Stimulated activated CD4-positive, alpha-beta T cell treated with anti-CD3 and anti-CD28 coated beads, Interleukin-1b, Interleukin-23, amount 100 ng/mL, for 48 hours (primary cell): Measurements from ENCODE around the gene CSTF3.
"Not testable (repeated sequence)": the region's sequence is repeated elsewhere in the genome, so short reads cannot be mapped to it uniquely, and the experiment has no call there.

ENCODE experiments used
- DNase-seq: peaks from one replicate; pipeline ENCODE4 v3.0.0-alpha.2; 2020

CSTF3 gene

GRCh38 chr11:33160136-33160535, 1.1 kb downstream of the CSTF3 start:
- no peak for DNase-seq

DNA sequence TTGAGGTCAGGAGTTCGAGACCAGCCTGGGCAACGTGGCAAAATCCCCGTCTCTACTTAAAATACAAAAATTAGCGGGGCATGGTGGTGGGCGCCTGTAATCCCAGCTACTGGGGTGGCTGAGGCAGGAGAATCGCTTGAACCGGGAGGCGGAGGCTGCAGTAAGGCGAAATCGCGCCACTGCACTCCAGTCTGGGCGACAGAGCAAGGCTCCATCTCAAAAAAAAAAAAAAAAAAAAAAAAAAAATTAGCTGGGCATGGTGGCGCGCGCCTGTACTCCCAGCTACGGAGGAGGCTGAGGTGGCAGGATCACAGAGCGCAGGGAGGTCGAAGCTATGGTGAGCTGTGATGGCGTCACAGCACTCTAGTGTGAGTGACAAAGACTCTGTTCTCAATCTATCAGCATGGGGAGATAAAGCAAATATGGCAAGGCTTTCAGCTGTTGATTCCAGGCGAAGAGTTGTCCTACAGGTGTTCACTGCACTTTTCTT, 1.9 kb downstream of the CSTF3 start:
- DNase-seq, result not testable (repeated sequence)

GRCh38 chr11:33158596-33159275, 2.5 kb downstream of the CSTF3 start:
- no peak for DNase-seq

DNA sequence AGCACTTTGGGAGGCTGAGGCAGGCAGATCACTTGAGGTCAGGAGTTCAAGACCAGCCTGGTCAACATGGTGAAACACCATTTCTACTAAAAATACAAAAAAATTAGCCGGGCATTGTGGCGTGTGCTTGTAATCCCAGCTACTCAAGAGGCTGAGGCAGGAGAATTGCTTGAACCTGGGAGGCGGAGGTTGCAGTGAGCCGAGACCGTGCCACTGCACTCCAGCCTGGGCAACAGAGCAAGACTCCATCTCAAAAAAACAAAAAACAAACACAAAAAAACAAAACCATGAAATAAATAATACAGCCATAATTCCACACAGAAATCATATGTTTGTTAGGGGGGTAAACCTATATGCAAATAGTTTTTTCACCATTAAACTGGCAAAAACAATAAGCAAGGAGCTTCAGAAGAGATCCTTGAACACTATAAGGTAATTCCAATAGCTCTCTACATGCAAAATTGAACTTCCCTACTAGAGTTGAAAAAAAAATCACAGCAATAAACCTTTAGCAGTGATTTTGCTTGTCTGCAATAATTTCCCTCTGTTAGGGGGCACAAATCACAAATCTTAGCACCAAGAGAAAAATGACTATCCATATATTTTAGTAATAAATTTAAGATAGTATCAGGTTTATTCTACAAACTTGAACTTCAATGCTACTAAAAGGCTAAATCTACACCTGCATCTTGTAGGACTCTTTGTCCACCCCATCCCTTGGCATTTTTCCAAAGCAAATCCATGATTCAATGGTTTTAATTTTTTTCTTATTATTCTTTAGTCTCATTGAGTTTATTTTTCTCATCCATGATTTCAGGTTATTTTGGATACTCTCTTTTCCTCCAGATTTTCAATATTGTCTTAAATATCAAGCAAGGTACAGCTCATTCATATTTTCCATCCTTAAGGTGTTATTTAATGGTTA, 3.9 kb downstream of the CSTF3 start:
- no peak for DNase-seq

GRCh38 chr11:33151399-33151798, 9.9 kb downstream of the CSTF3 start:
- DNase-seq, result no peak

- no peak for DNase-seq
Observed at GRCh38 chr11:33147559-33147958, 13.7 kb downstream of the CSTF3 start.

DNA sequence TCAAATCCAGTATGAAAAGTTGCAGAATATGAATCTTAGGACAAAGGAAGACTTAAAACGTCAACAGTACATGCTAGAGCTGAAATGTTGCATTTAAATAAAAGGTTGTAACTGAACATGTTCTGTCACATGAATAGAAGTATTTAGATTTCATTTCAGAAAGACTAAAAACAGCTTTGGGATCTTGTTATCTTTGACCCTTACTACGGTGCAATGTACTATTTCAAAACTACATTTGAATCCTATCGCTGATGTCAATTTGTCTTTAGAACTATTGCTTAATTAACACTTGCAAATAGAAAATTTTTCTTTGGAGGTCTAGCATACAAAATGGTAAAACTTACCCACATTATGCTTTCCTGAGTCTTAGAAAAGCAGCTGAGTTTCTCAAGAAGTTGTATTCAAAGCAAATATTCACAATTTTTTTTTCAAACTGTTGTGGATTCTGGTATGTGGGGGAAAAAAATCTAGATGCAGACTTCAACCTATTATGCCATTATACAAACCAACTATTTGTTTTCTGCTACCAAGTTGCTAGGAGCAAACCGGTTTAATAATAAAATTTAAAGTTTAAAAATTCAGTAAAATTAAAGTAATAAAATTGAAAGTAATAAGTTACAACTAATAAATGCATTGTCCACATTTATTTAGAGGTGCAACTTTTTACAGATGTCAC, 25.4 kb downstream of the CSTF3 start:
- DNase-seq, result no peak

DNA sequence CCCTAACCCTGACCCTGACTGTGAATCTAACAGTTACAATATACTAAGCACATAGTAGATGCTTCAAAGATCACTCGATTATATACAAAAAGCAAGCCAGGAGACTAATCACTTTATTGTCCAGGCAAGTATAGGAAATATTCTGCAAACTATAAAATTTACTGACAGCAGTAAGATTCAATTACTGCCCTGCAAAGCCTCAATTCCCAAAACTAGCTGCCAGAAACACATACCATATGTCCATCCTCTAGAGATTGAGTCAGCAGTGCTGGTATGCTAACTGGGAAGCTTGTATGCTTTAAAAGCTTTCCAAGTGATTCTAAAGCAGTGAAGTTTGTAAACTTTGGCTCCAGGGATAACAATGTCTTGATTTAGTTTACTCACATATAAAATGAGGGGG, 26.1 kb downstream of the CSTF3 start:
- no peak for DNase-seq

GRCh38 chr11:33134276-33134675, 27.0 kb downstream of the CSTF3 start:
- DNase-seq, result no peak

GRCh38 chr11:33133761-33134160, 27.5 kb downstream of the CSTF3 start:
- no peak for DNase-seq

GRCh38 chr11:33132510-33132909, 28.8 kb downstream of the CSTF3 start:
- no peak for DNase-seq

DNA sequence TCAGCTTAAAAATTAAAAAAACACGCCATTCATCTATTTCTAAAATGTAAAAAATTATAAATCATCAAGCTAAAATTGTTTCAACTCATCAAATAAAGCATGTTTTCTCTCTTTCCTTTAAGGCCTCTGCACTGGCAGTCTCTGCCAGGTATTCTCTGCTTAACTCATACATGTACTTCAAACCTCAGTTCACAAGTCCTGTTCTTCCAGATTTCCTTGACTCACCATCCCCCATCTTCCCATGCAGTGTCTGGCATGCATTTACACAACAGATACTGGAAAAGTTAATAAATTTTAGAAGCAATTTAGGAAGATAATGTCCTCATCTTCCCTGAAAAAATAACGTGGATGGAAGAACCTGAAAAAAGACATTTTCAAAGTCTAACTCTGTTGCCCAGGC, 32.5 kb downstream of the CSTF3 start:
- no peak for DNase-seq

GRCh38 chr11:33125611-33126010, 35.7 kb downstream of the CSTF3 start:
- no peak for DNase-seq

GRCh38 chr11:33125025-33125424, 36.3 kb downstream of the CSTF3 start:
- no peak for DNase-seq

DNA sequence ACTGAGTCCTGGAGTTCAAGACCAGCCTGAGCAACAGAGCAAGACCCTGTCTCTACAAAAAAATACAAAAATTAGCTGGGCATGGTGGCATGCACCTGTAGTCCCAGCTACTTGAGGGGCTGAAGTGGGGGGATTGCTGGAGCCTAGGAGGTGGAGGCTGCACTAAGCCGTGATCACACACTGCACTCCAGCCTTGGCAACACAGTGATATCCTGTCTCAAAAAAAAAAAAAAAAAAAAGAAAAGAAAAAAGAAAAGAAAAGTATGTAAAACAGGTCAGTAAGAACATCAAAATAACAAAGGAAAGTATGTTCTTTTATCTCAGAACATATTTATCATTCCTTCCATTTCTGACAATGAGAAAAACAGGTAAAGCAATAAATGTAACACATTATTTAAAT, 38.6 kb downstream of the CSTF3 start:
- not testable (repeated sequence) for DNase-seq

DNA sequence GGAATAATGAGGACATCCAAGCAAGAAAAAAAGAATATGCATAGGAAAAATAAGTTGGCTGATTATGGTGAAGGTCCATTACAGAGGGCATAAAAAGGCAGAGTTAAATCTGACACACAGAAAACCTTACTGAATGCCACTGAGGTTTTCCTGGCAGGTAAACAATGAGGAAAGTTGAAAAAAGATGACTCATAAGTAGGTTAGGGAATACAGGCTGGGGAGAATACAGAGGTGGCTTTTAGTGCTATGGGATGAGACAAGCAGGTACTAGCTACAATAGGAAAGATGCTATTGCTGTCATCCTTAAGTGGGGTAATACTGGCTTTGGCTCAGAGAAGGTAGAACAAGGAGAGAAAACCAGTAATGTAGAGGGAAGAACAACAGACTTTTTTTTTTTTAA, 44.7 kb downstream of the CSTF3 start:
- DNase-seq, result no peak

DNA sequence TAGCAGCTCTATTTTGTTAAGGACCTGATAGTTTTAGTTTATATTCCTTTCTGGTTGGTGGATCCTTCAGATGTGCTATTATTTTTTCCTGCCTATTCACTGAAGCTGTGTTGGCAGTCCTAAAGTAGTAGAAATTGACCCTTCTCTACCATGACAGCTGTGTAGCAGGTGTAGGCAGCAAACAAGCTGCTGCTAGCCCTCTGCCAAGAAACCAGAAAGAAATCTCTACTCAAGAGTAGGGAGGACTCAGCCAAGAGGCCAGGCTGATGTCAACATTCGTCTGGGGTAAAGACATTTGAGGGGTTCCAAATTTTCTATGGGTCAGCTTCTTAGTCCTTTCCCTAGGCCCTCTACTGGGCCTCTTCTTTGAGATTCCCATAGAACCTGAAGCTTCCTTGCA, 51.2 kb downstream of the CSTF3 start:
- no peak for DNase-seq

- DNase-seq, result no peak
Observed at GRCh38 chr11:33109294-33109895, 51.9 kb downstream of the CSTF3 start.

GRCh38 chr11:33103836-33104235, 57.4 kb downstream of the CSTF3 start:
- DNase-seq, result no peak

- no peak for DNase-seq
Observed at GRCh38 chr11:33094157-33094556, 67.1 kb downstream of the CSTF3 start.

- DNase-seq, result no peak
Observed at GRCh38 chr11:33089776-33090175, 71.5 kb downstream of the CSTF3 start.

DNA sequence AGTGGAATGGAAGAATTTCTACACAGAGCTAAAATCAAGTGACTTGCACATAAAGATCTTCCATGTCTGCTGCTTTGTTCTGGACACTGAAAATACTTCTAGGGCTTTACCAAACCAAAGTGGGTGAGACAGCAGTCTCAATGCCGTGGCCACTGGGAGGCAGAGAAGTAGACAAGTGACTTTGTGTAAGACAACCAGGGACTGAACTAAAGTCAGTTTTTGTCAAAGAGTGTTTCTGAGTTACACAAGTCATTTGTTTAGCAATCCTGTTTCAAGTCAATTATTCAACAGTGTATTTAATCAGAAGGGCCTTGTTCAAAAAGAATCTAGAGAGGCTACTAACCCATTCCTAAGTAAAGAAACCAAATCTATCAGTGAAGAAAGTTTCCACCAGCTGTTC, 75.3 kb downstream of the CSTF3 start:
- no peak for DNase-seq

DNA sequence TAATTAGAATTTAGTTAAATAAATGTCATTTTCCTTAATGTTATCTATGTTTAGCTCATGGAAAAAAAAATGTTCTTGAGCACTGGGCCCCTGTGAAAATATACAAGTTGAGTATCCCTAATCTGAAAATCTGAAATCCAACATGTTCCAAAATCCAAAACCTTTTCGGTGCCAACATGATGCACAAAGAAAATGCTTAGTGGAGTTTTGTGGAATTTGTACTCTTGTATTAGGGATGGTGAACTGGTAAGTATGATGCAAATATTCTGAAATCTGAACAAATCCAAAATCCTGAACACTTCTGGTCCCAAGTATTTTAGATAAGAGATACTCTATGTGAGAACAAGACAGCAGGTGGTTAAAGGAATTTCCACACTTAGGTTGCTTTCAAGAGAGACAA, 77.4 kb downstream of the CSTF3 start:
- DNase-seq, result no peak
